Upper lobe of left lung (tissue), 6 donors: Measurements from ENCODE around the gene THAP9. TPM values are rescaled to one million over a fixed set of nuclear protein-coding genes. Genes with fewer than 3 reads are reported as not detected.
"Not testable (repeated sequence)": the region's sequence is repeated elsewhere in the genome, so short reads cannot be mapped to it uniquely, and the experiment has no call there.

Experiments
- ATAC-seq, 2 donors: fragments of 200-7000 bp; cut with Tn5 transposase; one replicate each; pipeline ENCODE4 v1.9.1; 2022; ENCODE audit warnings: mild to moderate bottlenecking in 2 of 2, moderate library complexity in 2 of 2; ENCODE audit not compliant: low FRiP score in 2 of 2
- DNase-seq, 2 donors: peaks; one replicate each; pipeline ENCODE4 v3.0.0-alpha.2; 2019 to 2020
- H3K27ac ChIP-seq, 4 donors: fragments of 200-600 bp; sonication (generic); one replicate each; pipeline ENCODE4 v1.5.1; 2016 to 2019
- H3K27me3 ChIP-seq, 4 donors: fragments of 200-600 bp; sonication (generic); one replicate each; pipeline ENCODE4 v1.5.1; 2017 to 2019
- H3K36me3 ChIP-seq, 4 donors: fragments of 200-600 bp; sonication (generic); one replicate each; pipeline ENCODE4 v1.5.1; 2016 to 2019
- H3K4me1 ChIP-seq, 4 donors: fragments of 200-600 bp; sonication (generic); one replicate each; pipeline ENCODE4 v1.5.1; 2018 to 2019
- H3K4me3 ChIP-seq, 4 donors: fragments of 200-600 bp; sonication (generic); one replicate each; pipeline ENCODE4 v1.5.1; 2017 to 2019; ENCODE audit warnings: mild to moderate bottlenecking in 2 of 4, moderate library complexity in 1 of 4
- H3K9me3 ChIP-seq, 4 donors: fragments of 200-600 bp; sonication (generic); one replicate each; pipeline ENCODE4 v1.5.1; 2018 to 2019
- EP300 ChIP-seq, 4 donors: sonication (generic); formaldehyde crosslinking; IDR thresholded peaks; one replicate each; pipeline ENCODE4 v1.5.1; 2017; ENCODE audit warnings: antibody characterized with exemption in 4 of 4, control low read depth in 2 of 4
- POLR2A ChIP-seq, 4 donors: fragments of 450-650 bp; IDR thresholded peaks; one replicate each; pipeline ENCODE4 v1.5.1; 2016 to 2017; ENCODE audit warnings: antibody characterized with exemption in 4 of 4, mild to moderate bottlenecking in 2 of 4
- POLR2AphosphoS5 ChIP-seq, 2 donors: sonication (generic); formaldehyde crosslinking; IDR thresholded peaks; one replicate each; pipeline ENCODE4 v1.5.1; 2017; ENCODE audit warnings: antibody characterized with exemption in 2 of 2
- WGBS, 2 donors: methylation state at CpG; one replicate each; pipeline ENCODE4 v1.1.5; 2017 to 2018; 5-methylcytosine and 5-hydroxymethylcytosine counted together
- total RNA-seq, 6 donors: library from RNA; depleted of rRNA in 4 of 6; stranded (reverse); fragments of >200 nt in 4 of 6; gene quantifications; one replicate each; pipeline versions ENCODE4 v1.1.0 to v1.2.1, GENCODE V29; 2016 to 2021
- TF ChIP-seq, protein P1 (sequence below), 6 experiments: fragments of 450-650 bp in 4 of 6; fragments of 200-600 bp in 2 of 6; sonication (generic) in 2 of 6; IDR thresholded peaks; one replicate each; pipeline ENCODE4 v1.5.1; 2016 to 2019; ENCODE audit warnings: antibody characterized with exemption in 6 of 6
- donor health status: DM: no; HTN: no; CAD: no; lungs with moderate emphysema.
- donor health status: DM: no; HTN: yes; CAD: no; lungs with severe emphysema.

Gene THAP9
- total RNA-seq, 6 donors from 2014 or later, result 2.0 to 4.5 (median 3.1) TPM

DNA sequence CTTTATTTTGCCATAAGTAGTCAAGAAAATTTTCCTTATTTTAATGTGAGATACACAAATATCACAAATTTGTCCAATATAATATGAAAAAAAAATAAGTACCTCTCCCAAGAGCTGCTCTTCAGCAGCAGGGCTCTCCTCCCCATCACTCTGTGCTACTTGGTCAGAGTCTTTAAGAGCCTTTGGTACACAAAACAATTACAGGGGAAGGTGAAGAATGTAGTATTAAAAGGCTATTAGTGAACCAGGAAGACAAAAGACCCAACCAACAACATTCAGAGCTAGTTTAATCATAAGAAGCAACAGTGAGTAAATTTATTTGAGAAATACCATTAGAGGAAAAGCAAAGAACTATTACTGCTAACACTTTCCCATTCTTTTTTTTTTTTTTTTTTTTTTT, 39.0 kb upstream of the THAP9 start:
- H3K27ac ChIP-seq, result no peak overlapping the region
- no peak for TF ChIP-seq POLR2A (IDR thresholded peaks at IDR 0.05)
- no peak for TF ChIP-seq POLR2AphosphoS5 (IDR thresholded peaks at IDR 0.05)
- TF ChIP-seq, protein P1, sequence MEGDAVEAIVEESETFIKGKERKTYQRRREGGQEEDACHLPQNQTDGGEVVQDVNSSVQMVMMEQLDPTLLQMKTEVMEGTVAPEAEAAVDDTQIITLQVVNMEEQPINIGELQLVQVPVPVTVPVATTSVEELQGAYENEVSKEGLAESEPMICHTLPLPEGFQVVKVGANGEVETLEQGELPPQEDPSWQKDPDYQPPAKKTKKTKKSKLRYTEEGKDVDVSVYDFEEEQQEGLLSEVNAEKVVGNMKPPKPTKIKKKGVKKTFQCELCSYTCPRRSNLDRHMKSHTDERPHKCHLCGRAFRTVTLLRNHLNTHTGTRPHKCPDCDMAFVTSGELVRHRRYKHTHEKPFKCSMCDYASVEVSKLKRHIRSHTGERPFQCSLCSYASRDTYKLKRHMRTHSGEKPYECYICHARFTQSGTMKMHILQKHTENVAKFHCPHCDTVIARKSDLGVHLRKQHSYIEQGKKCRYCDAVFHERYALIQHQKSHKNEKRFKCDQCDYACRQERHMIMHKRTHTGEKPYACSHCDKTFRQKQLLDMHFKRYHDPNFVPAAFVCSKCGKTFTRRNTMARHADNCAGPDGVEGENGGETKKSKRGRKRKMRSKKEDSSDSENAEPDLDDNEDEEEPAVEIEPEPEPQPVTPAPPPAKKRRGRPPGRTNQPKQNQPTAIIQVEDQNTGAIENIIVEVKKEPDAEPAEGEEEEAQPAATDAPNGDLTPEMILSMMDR (IDR thresholded peaks at IDR 0.05), result no peak
- no peak for TF ChIP-seq EP300 (IDR thresholded peaks at IDR 0.05)
- H3K4me3 ChIP-seq, result no peak overlapping the region
- H3K27me3 ChIP-seq, result no peaks in the 10 kb centered on the region
- H3K9me3 ChIP-seq, result no peaks in the 10 kb centered on the region
- peaks cover 33 to 81% (median 46%) of the 10 kb centered on the region in 4 donors for H3K36me3 ChIP-seq
- no peak for DNase-seq
- no peak for ATAC-seq
- peaks cover 5 to 13% (median 11%) of the 10 kb centered on the region in 4 donors for H3K4me1 ChIP-seq

DNA sequence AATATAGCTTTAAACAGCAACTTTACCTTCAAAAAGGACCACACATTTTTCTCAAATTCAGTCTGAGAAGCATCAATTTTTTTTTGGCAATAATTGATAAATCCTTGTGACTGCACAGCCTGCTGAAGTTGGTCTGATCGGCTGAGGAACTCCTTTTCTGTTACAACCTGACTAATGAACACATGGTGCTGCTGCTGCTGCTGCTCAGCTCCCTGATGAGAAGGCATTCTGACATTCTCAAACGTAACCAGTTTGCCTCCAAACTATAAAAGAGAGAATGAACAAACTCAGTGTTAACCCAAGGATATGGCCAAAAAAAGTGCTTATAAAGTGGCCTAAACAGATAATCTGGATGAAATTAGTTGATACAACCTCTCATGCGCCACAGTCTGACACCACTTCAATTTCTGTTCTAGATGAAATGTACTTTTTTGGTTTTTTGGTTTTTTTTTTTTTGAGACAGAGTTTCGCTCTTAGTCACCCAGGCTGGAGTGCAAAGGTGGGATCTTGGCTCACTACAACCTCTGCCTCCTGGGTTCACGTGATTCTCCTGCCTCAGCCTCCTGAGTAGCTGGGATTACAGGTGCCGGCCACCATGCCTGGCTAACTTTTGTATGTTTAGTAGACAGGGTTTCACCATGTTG, 36.1 kb upstream of the THAP9 start:
- 83 to 90% methylated on average over 6 of the region's 6 CpGs for WGBS, 2 donors
- Histone ChIP-seq H3K4me3 (no peak overlapping the region), H3K9me3 (no peaks in the 10 kb centered on the region), H3K27me3 (no peaks in the 10 kb centered on the region), H3K36me3 (peaks cover 33 to 92% (median 56%) of the 10 kb centered on the region in 4 donors), H3K4me1 (peaks cover 5 to 13% (median 11%) of the 10 kb centered on the region in 4 donors), H3K27ac (peak overlapping the region in 1 of 4 donors; percentile 59)
- no peak for TF ChIP-seq POLR2A (IDR thresholded peaks at IDR 0.05)
- TF ChIP-seq POLR2AphosphoS5 (IDR thresholded peaks at IDR 0.05), result no peak
- TF ChIP-seq EP300 (IDR thresholded peaks at IDR 0.05), result no peak
- TF ChIP-seq, protein P1 (IDR thresholded peaks at IDR 0.05), result no peak
- ATAC-seq (no peak), DNase-seq (no peak)

- 2 to 3% methylated on average over 1 of the region's 1 CpG for WGBS, 2 donors
- H3K36me3 ChIP-seq, result peaks cover 43 to 93% (median 67%) of the 10 kb centered on the region in 4 donors
- ATAC-seq, result peak; percentile 40 to 73
Observed at GRCh38 chr4:82865592-82865991, 34.9 kb upstream of the THAP9 start.

DNA sequence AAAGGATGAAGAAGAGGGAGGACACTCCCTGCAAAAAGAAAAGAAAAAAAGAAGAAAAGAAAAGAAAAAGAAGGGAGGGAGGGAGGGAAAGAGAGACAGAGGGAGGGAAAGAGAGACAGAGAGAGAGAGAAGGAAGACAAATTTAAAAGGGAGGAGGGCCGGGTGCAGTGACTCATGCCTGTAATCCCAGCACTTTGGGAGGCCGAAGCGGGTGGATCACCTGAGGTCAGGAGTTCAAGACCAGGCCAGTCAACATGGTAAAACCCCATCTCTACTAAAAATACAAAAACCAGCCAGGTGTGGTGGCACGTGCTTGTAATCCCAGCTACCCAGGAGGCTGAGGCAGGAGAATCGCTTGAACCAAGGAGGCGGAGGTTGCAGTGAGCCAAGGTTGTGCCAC, 34.5 kb upstream of the THAP9 start:
- not testable (repeated sequence) for H3K27me3 ChIP-seq, DNase-seq, H3K9me3 ChIP-seq, H3K4me3 ChIP-seq
- peak in 1 of 2 donors; percentile 38 for ATAC-seq
- Histone ChIP-seq H3K27ac (peak overlapping the region; percentile 16 to 73 (median 22)), H3K4me1 (peaks cover 5 to 13% (median 11%) of the 10 kb centered on the region in 4 donors), H3K36me3 (peaks cover 47 to 93% (median 71%) of the 10 kb centered on the region in 4 donors)
- 72 to 90% methylated on average over 6 of the region's 6 CpGs for WGBS, 2 donors

More at GRCh38 chr4:82865592-82865991, 34.9 kb upstream of the THAP9 start:
- TF ChIP-seq, protein P1 (IDR thresholded peaks at IDR 0.05), result no peak
- TF ChIP-seq POLR2AphosphoS5 (IDR thresholded peaks at IDR 0.05) (peak in 1 of 2 donors; percentile 27), POLR2A (IDR thresholded peaks at IDR 0.05) (no peak)
- H3K27me3 ChIP-seq, result no peaks in the 10 kb centered on the region
- peaks cover 5 to 13% (median 11%) of the 10 kb centered on the region in 4 donors for H3K4me1 ChIP-seq
- peak overlapping the region in 2 of 4 donors; percentile 23 to 73 for H3K27ac ChIP-seq
- no peaks in the 10 kb centered on the region for H3K9me3 ChIP-seq
- H3K4me3 ChIP-seq, result no peak overlapping the region
- peak in 1 of 2 donors; percentile 34 for DNase-seq

- DNase-seq (no peak), ATAC-seq (no peak)
- Histone ChIP-seq H3K4me3 (no peak overlapping the region), H3K27ac (no peak overlapping the region), H3K36me3 (peaks cover 52 to 94% (median 79%) of the 10 kb centered on the region in 4 donors), H3K27me3 (no peaks in the 10 kb centered on the region), H3K4me1 (peaks cover 5 to 13% (median 11%) of the 10 kb centered on the region in 4 donors), H3K9me3 (no peaks in the 10 kb centered on the region)
- WGBS, 2 donors, result 79 to 87% methylated on average over 8 of the region's 8 CpGs
- TF ChIP-seq, protein P1 (IDR thresholded peaks at IDR 0.05), result no peak
- no peak for TF ChIP-seq POLR2AphosphoS5 (IDR thresholded peaks at IDR 0.05)
- TF ChIP-seq EP300 (IDR thresholded peaks at IDR 0.05), result no peak
- TF ChIP-seq POLR2A (IDR thresholded peaks at IDR 0.05), result no peak
Observed at GRCh38 chr4:82866706-82867385, 33.7 kb upstream of the THAP9 start.
